ENCODE results near the gene SHB. TPM values are rescaled to one million over a fixed set of nuclear protein-coding genes. Genes with fewer than 3 reads are reported as not detected.

Gene SHB
- total and polyA plus RNA-seq, 11 donors, result 7.8 to 31.4 (median 21.4) TPM

GRCh38 chr9:37949576-37949975 lies 119.5 kb downstream of the SHB start:
- DNase-seq (peak in 1 of 5 donors; percentile 57), ATAC-seq (peak in 1 of 4 donors; percentile 27)
- H3K27ac ChIP-seq, result no peak overlapping the region
- TF ChIP-seq POLR2A (IDR thresholded peaks at IDR 0.05) (no peak), CTCF (IDR thresholded peaks at IDR 0.05) (no peak)
- no peak overlapping the region for H3K4me3 ChIP-seq
- H3K27me3 ChIP-seq, result no peaks in the 10 kb centered on the region
- intact Hi-C loops (cut with DNase I), result loop anchor here in 1 of 10 donors (5.0 kb wide), 1 partner anchor 33 kb away; no protein-coding TSS in a partner anchor
- H3K36me3 ChIP-seq, result peaks cover 0 to 47% (median 19%) of the 10 kb centered on the region in 9 donors
- peaks cover 0 to 57% (median 29%) of the 10 kb centered on the region in 12 donors for H3K4me1 ChIP-seq
- H3K9me3 ChIP-seq, result no peaks in the 10 kb centered on the region
- 58 to 74% (median 67%) methylated on average over 8 of the region's 8 CpGs for WGBS, 4 donors

- H3K4me1 ChIP-seq, result peaks cover 0 to 57% (median 30%) of the 10 kb centered on the region in 12 donors
- 80 to 85% (median 82%) methylated on average over 15 to 20 of the region's 20 CpGs for WGBS, 4 donors
- H3K36me3 ChIP-seq, result peaks cover 0 to 44% (median 14%) of the 10 kb centered on the region in 9 donors
Observed at GRCh38 chr9:37948417-37948980, 120.5 kb downstream of the SHB start.

GRCh38 chr9:37947977-37948376 lies 121.0 kb downstream of the SHB start:
- TF ChIP-seq POLR2A (IDR thresholded peaks at IDR 0.05) (no peak), CTCF (IDR thresholded peaks at IDR 0.05) (no peak)
- Histone ChIP-seq H3K4me3 (no peak overlapping the region), H3K4me1 (peaks cover 0 to 57% (median 33%) of the 10 kb centered on the region in 12 donors), H3K27me3 (no peaks in the 10 kb centered on the region), H3K36me3 (peaks cover 0 to 44% (median 14%) of the 10 kb centered on the region in 9 donors), H3K9me3 (no peaks in the 10 kb centered on the region), H3K27ac (no peak overlapping the region)
- intact Hi-C loops (cut with DNase I), result loop anchor here in 1 of 10 donors (5.0 kb wide), 1 partner anchor 34 kb away; no protein-coding TSS in a partner anchor
- peak in 1 of 5 donors; percentile 23 for DNase-seq
- ATAC-seq, result no peak
- 85 to 87% (median 86%) methylated on average over 9 of the region's 9 CpGs for WGBS, 4 donors

More at GRCh38 chr9:37948417-37948980, 120.5 kb downstream of the SHB start:
- H3K27me3 ChIP-seq, result no peaks in the 10 kb centered on the region
- DNase-seq (peak in 1 of 5 donors; percentile 41), ATAC-seq (no peak)
- intact Hi-C loops (cut with DNase I), result loop anchor here in 1 of 10 donors (5.0 kb wide), 1 partner anchor 34 kb away; no protein-coding TSS in a partner anchor
- H3K9me3 ChIP-seq, result no peaks in the 10 kb centered on the region
- H3K27ac ChIP-seq, result no peak overlapping the region
- no peak overlapping the region for H3K4me3 ChIP-seq
- TF ChIP-seq POLR2A (IDR thresholded peaks at IDR 0.05), result no peak
- TF ChIP-seq CTCF (IDR thresholded peaks at IDR 0.05), result no peak

- H3K9me3 ChIP-seq, result no peaks in the 10 kb centered on the region
- H3K27me3 ChIP-seq, result no peaks in the 10 kb centered on the region
- 80 to 94% (median 87%) methylated on average over 7 of the region's 7 CpGs for WGBS, 4 donors
- H3K27ac ChIP-seq, result no peak overlapping the region
- ATAC-seq (no peak), DNase-seq (peak in 1 of 5 donors; percentile 39)
- peaks cover 0 to 44% (median 14%) of the 10 kb centered on the region in 9 donors for H3K36me3 ChIP-seq
- TF ChIP-seq POLR2A (IDR thresholded peaks at IDR 0.05) (no peak), CTCF (IDR thresholded peaks at IDR 0.05) (no peak)
- intact Hi-C loops (cut with DNase I), result loop anchor here in 1 of 10 donors (5.0 kb wide), 1 partner anchor 35 kb away; no protein-coding TSS in a partner anchor
- peaks cover 0 to 62% (median 34%) of the 10 kb centered on the region in 12 donors for H3K4me1 ChIP-seq
- no peak overlapping the region for H3K4me3 ChIP-seq
Observed at GRCh38 chr9:37947471-37947870, 121.6 kb downstream of the SHB start.
